Measurements from ENCODE around the gene IL23R. TPM values are rescaled to one million over a fixed set of nuclear protein-coding genes. Genes with fewer than 3 reads are reported as not detected.

Gene IL23R
- polyA plus RNA-seq, 1 donor (not counting 4 experiments of a cell fraction or from before 2014, with no cell fraction given) = not detected

DNA sequence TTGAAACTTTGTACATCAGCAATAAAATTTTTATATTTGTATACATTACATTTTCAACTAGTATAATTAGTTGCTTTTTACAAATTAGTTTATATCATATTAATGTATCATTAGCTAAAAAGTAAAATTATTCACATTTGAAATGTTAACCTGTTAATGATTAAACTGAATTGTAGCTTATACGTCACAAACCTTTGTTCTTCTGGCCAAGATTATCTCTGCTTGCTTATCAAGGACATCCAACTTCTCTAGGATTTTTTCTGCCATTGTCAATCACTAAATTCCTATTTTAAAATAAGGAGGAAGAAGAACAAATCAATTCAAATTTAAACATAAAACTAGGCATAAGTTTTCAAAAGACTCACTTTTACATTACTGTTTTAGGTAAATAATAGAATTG is 39.3 kb upstream of the IL23R start:
- Histone ChIP-seq H3K9me3 (ENCODE audit: control insufficient read depth, low read depth, low read length) (no peaks in the 10 kb centered on the region), H3K79me2 (ENCODE audit: control insufficient read depth, insufficient read depth, low read length) (no peaks in the 10 kb centered on the region), H3K4me3 (ENCODE audit: control insufficient read depth in 2 of 3, extremely low read depth in 1 of 3, insufficient read depth in 2 of 3, low read depth in 1 of 3, low read length in 3 of 3) (no peak overlapping the region), H4K20me1 (ENCODE audit: control insufficient read depth, extremely low read depth, insufficient read depth, low read length) (no peaks in the 10 kb centered on the region), H3K4me1 (ENCODE audit: control insufficient read depth, extremely low read depth, insufficient read depth, low read length) (peaks cover 11% of the 10 kb centered on the region), H2AFZ (ENCODE audit: control insufficient read depth, low read length) (no peak overlapping the region), H3K36me3 (ENCODE audit: control insufficient read depth in 2 of 2, extremely low read depth in 1 of 2, insufficient read depth in 2 of 2, low read length in 2 of 2) (no peaks in the 10 kb centered on the region), H3K27ac (ENCODE audit: control insufficient read depth, insufficient read depth, low read length) (no peak overlapping the region), H3K4me2 (ENCODE audit: control insufficient read depth, extremely low read depth, insufficient read depth, low read depth, low read length) (no peak overlapping the region), H3K9ac (ENCODE audit: control insufficient read depth, extremely low read depth, insufficient read depth, low read length) (no peak overlapping the region), H3K27me3 (ENCODE audit: control insufficient read depth, extremely low read depth, insufficient read depth, low read length) (no peaks in the 10 kb centered on the region), H3K9me1 (ENCODE audit: control insufficient read depth, extremely low read depth, insufficient read depth, low read length) (no peaks in the 10 kb centered on the region)
- no peak for FAIRE-seq
- no peak for TF ChIP-seq EZH2 (IDR thresholded peaks at IDR 0.05; ENCODE audit: low read length)
- TF ChIP-seq, protein P1, sequence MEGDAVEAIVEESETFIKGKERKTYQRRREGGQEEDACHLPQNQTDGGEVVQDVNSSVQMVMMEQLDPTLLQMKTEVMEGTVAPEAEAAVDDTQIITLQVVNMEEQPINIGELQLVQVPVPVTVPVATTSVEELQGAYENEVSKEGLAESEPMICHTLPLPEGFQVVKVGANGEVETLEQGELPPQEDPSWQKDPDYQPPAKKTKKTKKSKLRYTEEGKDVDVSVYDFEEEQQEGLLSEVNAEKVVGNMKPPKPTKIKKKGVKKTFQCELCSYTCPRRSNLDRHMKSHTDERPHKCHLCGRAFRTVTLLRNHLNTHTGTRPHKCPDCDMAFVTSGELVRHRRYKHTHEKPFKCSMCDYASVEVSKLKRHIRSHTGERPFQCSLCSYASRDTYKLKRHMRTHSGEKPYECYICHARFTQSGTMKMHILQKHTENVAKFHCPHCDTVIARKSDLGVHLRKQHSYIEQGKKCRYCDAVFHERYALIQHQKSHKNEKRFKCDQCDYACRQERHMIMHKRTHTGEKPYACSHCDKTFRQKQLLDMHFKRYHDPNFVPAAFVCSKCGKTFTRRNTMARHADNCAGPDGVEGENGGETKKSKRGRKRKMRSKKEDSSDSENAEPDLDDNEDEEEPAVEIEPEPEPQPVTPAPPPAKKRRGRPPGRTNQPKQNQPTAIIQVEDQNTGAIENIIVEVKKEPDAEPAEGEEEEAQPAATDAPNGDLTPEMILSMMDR (optimal IDR thresholded peaks at IDR 0.05 in 1 of 3, IDR thresholded peaks at IDR 0.05 in 1 of 3, conservative IDR thresholded peaks at IDR 0.05 in 1 of 3; ENCODE audit: extremely low read depth in 1 of 3, insufficient read depth in 2 of 3, low read length in 3 of 3) = no peak
- dilution Hi-C loops (cut with MboI; ENCODE audit: extremely low pct_ligation_motif_present, low sequenced_read_pairs) = no loop called here
- DNase-seq (ENCODE audit: low read depth, low spot score) = no peak

DNA sequence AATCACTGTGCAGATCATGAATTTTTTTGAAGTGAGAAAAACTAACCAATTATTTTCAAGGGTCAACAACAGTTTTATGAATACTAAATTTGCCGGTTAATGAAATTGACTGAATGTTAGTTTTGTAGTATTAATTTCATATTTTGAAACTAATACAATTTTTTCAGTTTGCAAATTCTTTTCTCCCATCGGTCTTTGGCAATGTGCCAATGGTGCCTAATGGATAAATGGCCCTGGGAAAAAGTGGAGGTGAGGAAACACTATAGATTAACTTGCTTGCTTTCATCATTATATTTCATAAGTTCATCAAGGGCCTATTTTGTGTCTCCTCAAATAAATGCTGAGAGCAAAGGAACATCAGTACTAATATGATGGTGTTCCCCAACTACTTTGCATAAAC is 35.6 kb upstream of the IL23R start:
- Histone ChIP-seq H2AFZ (ENCODE audit: control insufficient read depth, low read length) (no peak overlapping the region), H3K27me3 (ENCODE audit: control insufficient read depth, extremely low read depth, insufficient read depth, low read length) (no peaks in the 10 kb centered on the region), H3K27ac (ENCODE audit: control insufficient read depth, insufficient read depth, low read length) (no peak overlapping the region), H3K4me2 (ENCODE audit: control insufficient read depth, extremely low read depth, insufficient read depth, low read depth, low read length) (no peak overlapping the region), H3K9ac (ENCODE audit: control insufficient read depth, extremely low read depth, insufficient read depth, low read length) (no peak overlapping the region), H4K20me1 (ENCODE audit: control insufficient read depth, extremely low read depth, insufficient read depth, low read length) (no peaks in the 10 kb centered on the region), H3K9me1 (ENCODE audit: control insufficient read depth, extremely low read depth, insufficient read depth, low read length) (no peaks in the 10 kb centered on the region), H3K4me3 (ENCODE audit: control insufficient read depth in 2 of 3, extremely low read depth in 1 of 3, insufficient read depth in 2 of 3, low read depth in 1 of 3, low read length in 3 of 3) (no peak overlapping the region), H3K36me3 (ENCODE audit: control insufficient read depth in 2 of 2, extremely low read depth in 1 of 2, insufficient read depth in 2 of 2, low read length in 2 of 2) (no peaks in the 10 kb centered on the region), H3K4me1 (ENCODE audit: control insufficient read depth, extremely low read depth, insufficient read depth, low read length) (peaks cover 14% of the 10 kb centered on the region), H3K79me2 (ENCODE audit: control insufficient read depth, insufficient read depth, low read length) (no peaks in the 10 kb centered on the region), H3K9me3 (ENCODE audit: control insufficient read depth, low read depth, low read length) (no peaks in the 10 kb centered on the region)
- dilution Hi-C loops (cut with MboI; ENCODE audit: extremely low pct_ligation_motif_present, low sequenced_read_pairs) = no loop called here
- FAIRE-seq (no peak), DNase-seq (ENCODE audit: low read depth, low spot score) (no peak)
- no peak for TF ChIP-seq EZH2 (IDR thresholded peaks at IDR 0.05; ENCODE audit: low read length)
- TF ChIP-seq, protein P1 (optimal IDR thresholded peaks at IDR 0.05 in 1 of 3, IDR thresholded peaks at IDR 0.05 in 1 of 3, conservative IDR thresholded peaks at IDR 0.05 in 1 of 3; ENCODE audit: extremely low read depth in 1 of 3, insufficient read depth in 2 of 3, low read length in 3 of 3) = no peak
